Lower leg skin (tissue), 4 donors: ENCODE measurements around the gene SAE1. TPM values are rescaled to one million over a fixed set of nuclear protein-coding genes. Genes with fewer than 3 reads are reported as not detected.
"Not testable (repeated sequence)": the region's sequence is repeated elsewhere in the genome, so short reads cannot be mapped to it uniquely, and the experiment has no call there.

Source experiments
- DNase-seq, 2 donors: peaks; one replicate each; pipeline ENCODE4 v3.0.0-alpha.2; 2019; ENCODE audit warnings: low spot score in 2 of 2
- H3K4me3 ChIP-seq: fragments of 200-600 bp; sonication (generic); 2 replicates; pipeline ENCODE4 v1.5.1; 2017; ENCODE audit warnings: mild to moderate bottlenecking, low read depth; ENCODE audit not compliant: poor library complexity, severe bottlenecking
- POLR2A ChIP-seq, 2 donors: fragments of 450-650 bp; IDR thresholded peaks; one replicate each; pipeline ENCODE4 v1.6.1; 2016 to 2017; ENCODE audit warnings: antibody characterized with exemption in 2 of 2, mild to moderate bottlenecking in 1 of 2, moderate library complexity in 1 of 2
- WGBS, 2 donors: methylation state at CpG; one replicate each; pipeline ENCODE4 v1.1.5; 2018; 5-methylcytosine and 5-hydroxymethylcytosine counted together
- intact Hi-C: fragments of 100-400 bp; cut with DNase I; formaldehyde crosslinking; loops from one replicate; pipeline ENCODE4 v1.15.0; 2023; ENCODE audit warnings: low total_unique reads
- total RNA-seq, 4 donors: library from RNA; depleted of rRNA; stranded (reverse); fragments of >200 nt; gene quantifications; one replicate each; pipeline ENCODE4 v1.1.0, GENCODE V29; 2016
- TF ChIP-seq, protein P1 (sequence below), 3 donors: fragments of 450-650 bp; IDR thresholded peaks; one replicate each; pipeline ENCODE4 v1.5.1; 2016; ENCODE audit warnings: antibody characterized with exemption in 3 of 3, mild to moderate bottlenecking in 3 of 3, moderate library complexity in 2 of 3

SAE1 gene
- total RNA-seq, 4 donors from 2014 or later, result 38.8 to 56.1 (median 44.2) TPM

DNA sequence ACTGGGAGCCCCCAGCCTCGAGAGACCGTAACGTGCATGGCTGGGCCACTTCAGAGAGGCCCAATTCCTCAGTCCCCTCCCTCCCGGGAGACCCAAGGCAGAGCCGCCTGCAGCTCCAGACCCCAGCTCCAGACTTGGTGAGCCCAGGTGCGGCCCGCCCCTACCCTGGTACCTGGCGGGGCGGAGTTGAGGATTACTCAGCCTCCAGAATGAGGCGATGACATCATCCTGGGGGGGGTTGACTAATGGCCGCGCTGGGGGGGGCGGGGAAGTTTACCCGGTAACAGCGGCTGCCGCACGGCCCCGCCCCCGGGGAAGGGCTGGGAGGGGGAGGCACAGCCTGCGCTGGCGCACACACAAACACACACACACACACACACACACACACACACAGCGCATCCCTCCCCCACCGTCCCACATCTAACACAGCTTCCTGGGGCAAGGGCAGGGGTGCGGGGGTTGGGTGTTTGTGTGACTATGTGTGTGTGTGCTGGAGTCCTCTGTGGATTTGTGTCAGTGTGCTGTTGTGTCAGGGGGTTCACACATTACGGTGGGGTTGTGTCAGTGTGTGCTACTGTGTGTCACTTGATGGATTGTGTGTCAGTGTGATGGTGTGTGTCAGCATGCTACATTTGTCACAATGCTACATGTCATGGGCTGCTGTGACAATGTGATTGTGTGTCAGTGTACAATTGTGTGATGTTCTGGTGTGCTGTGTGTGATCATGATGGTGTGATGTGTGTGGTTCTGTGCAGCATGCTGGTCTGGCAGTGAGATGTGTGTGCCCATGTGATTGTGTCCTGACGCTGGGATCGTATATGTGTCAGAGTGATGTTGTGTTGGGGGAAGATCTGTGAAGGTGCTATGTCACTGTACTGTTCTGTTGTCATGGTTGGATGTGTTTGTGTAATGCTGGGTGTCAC lies 110.6 kb downstream of the SAE1 start:
- no peak for TF ChIP-seq POLR2A (IDR thresholded peaks at IDR 0.05)
- TF ChIP-seq, protein P1, sequence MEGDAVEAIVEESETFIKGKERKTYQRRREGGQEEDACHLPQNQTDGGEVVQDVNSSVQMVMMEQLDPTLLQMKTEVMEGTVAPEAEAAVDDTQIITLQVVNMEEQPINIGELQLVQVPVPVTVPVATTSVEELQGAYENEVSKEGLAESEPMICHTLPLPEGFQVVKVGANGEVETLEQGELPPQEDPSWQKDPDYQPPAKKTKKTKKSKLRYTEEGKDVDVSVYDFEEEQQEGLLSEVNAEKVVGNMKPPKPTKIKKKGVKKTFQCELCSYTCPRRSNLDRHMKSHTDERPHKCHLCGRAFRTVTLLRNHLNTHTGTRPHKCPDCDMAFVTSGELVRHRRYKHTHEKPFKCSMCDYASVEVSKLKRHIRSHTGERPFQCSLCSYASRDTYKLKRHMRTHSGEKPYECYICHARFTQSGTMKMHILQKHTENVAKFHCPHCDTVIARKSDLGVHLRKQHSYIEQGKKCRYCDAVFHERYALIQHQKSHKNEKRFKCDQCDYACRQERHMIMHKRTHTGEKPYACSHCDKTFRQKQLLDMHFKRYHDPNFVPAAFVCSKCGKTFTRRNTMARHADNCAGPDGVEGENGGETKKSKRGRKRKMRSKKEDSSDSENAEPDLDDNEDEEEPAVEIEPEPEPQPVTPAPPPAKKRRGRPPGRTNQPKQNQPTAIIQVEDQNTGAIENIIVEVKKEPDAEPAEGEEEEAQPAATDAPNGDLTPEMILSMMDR (IDR thresholded peaks at IDR 0.05), result no peak
- intact Hi-C loops, result no loop called here
- no peak overlapping the region for H3K4me3 ChIP-seq
- WGBS, 2 donors, result 9 to 18% methylated on average over 9 to 14 of the region's 27 CpGs
- peak; percentile 60 to 92 for DNase-seq

DNA sequence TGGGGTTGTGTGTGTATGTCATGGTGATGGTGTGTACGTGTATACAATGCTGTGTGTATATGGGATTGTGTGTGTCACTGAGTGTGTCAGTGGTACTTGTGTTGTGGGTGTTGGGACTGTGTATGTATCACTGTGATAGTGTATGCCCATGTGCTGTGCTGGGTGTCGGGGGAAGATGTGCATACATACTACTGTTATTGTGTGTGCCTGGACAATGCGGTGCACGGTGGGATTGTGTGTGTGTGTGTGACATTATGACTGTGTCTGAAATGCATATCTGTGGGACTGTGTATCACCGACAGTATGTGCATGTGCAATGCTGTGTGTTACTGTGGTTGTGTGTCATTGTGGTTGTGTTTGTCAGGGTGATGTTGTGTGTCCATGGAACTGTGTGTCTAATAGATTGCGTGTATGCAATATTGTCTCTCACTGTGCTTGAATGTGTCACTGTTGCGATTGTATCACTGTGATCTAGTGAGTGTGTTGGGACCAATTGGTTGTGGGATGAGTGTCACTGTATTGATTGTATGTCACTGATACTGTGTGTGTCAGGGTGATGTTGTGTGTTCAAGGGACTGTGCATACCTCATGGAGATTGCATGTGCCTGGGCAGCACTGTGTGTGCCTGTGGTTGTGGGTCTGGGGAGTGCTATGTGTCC lies 111.4 kb downstream of the SAE1 start:
- 83 to 85% methylated on average over 7 of the region's 7 CpGs for WGBS, 2 donors
- H3K4me3 ChIP-seq, result no peak overlapping the region
- TF ChIP-seq POLR2A (IDR thresholded peaks at IDR 0.05), result no peak
- TF ChIP-seq, protein P1 (IDR thresholded peaks at IDR 0.05), result no peak
- intact Hi-C loops, result no loop called here
- DNase-seq, result no peak

DNA sequence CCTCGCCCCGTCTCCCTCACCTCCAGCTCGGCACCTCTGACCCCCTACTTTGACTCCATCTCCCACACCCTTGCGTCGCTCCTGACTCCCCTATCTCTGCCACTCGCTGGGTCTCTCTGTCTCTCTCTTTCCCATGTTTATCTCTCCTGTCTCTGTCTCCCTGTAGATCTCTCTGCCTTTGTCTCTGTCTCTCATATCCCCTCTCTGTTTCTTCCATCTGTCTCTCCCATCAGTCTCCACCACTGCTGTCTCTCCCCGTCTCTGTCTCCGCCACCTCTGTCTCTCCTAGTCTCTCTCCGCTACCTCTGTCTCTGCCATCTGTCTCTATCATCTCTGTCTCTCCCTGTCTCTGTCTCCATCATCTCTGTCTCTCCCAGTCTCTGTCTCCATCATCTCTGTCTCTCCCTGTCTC lies 112.7 kb downstream of the SAE1 start:
- intact Hi-C loops, result no loop called here
- TF ChIP-seq POLR2A (IDR thresholded peaks at IDR 0.05), result no peak
- TF ChIP-seq, protein P1 (IDR thresholded peaks at IDR 0.05), result no peak
- WGBS, 2 donors, result 22 to 27% methylated on average over 6 to 7 of the region's 9 CpGs
- DNase-seq, result no peak
- no peak overlapping the region for H3K4me3 ChIP-seq

DNA sequence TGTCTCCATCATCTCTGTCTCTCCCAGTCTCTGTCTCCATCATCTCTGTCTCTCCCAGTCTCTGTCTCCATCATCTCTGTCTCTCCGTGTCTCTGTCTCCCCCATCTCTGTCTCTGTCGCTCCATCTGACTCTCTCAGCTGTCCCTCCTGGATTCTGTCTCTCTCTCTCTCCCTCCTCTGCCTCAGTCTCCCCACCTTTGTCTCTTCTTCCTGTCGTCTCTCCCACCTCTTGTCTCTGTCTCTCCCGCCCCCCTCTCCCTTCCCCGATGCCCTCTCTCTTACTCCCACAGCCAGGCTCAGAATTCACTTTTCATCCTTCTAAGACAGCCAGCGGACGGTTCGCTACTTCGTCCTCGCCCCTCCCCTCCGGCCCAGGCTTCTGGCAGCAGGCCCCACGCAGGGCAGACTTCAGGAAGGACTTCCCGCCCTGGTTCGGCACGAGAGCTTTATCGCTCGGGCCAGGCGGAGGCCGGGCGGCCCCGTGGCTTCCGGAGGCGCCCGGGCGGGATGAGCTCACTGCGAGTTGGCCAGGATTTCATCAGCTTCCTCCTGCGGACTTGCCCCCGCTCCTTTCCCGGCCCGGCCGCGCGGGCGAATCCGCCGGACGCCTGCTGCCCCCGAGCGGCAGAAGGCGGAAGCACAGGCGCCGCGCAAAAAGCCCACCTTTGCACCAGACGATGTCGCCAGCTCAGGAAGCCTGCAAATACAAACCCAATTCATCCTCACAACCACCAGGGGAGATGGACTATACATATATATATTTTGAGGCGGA lies 113.3 kb downstream of the SAE1 start:
- peak; percentile 88 to 98 for DNase-seq
- intact Hi-C loops, result loop anchor here (2.0 kb wide), 1 partner anchor 33 kb away; no protein-coding TSS in a partner anchor
- H3K4me3 ChIP-seq, result no peak overlapping the region
- WGBS, 2 donors, result 1 to 2% methylated on average over 31 to 32 of the region's 46 CpGs
- TF ChIP-seq, protein P1 (IDR thresholded peaks at IDR 0.05), result peak in 1 of 3 donors; percentile 95
- no peak for TF ChIP-seq POLR2A (IDR thresholded peaks at IDR 0.05)

DNA sequence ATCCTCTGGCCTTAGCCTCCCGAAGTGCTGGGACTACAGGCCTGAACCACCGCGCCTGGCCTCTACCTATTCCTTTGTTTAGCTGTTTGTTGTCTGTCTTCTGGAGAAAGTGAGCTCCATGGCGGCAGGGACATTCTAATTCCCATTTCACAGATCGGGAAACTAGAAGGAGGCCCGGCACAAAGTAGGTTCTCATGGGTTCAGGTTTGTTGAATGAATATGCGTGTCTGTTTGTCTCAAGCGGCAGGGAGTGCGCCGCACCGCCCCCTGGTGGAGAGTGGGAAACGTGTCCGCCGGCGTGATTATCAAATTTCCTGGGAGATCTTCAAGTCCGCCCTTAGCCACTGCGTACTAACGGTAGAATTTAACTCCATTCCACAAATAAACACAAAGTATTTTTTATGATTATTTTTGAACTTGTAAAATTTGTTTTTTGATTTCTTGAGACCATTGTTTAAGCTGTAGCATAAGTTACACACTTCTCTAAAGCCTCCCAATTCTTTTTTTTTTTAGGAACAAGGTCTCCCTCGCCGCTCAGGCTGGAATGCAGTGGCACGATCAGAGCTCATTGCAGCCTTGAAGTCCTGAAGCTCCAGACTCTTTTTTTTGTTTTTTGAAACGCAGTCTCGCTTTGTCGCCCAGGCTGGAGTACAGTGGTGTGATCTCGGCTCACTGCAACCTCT lies 116.8 kb downstream of the SAE1 start:
- no peak for TF ChIP-seq POLR2A (IDR thresholded peaks at IDR 0.05)
- TF ChIP-seq, protein P1 (IDR thresholded peaks at IDR 0.05), result peak in 1 of 3 donors; percentile 53
- intact Hi-C loops, result loop anchor here (5.0 kb wide), 1 partner anchor 100 kb away; no protein-coding TSS in a partner anchor
- H3K4me3 ChIP-seq, result no peak overlapping the region
- peak; percentile 70 to 97 for DNase-seq
- 34% methylated on average over 25 of the region's 25 CpGs for WGBS, 2 donors

DNA sequence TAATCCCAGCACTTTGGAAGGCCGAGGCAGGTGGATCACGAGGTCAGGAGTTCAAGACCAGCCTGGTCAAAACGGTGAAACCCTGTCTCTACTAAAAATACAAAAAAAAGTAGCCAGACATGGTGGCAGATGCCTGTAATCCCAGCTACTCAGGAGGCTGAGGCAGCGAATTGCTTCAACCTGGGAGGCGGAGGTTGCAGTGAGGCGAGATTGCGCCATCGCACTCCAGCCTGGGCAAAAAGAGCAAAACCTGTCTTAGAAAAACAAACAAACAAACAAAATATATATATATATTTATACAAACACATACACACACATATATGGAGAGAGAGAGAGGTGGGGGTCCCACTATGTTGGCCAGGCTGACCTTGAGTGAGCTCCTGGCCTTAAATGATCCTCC lies 122.4 kb downstream of the SAE1 start:
- DNase-seq, H3K4me3 ChIP-seq, intact Hi-C loops: not testable (repeated sequence)
- WGBS, 2 donors, result 88 to 91% methylated on average over 8 of the region's 8 CpGs
